HCT116 (cell line): Measurements from ENCODE around the gene GMEB2. TPM values are rescaled to one million over a fixed set of nuclear protein-coding genes. Genes with fewer than 3 reads are reported as not detected.
"Not testable (repeated sequence)": the region's sequence is repeated elsewhere in the genome, so short reads cannot be mapped to it uniquely, and the experiment has no call there.

ENCODE experiments used
- ATAC-seq: fragments of 200-7000 bp; cut with Tn5 transposase; 2 replicates; pipeline ENCODE4 v1.9.1; 2020; ENCODE audit warnings: mild to moderate bottlenecking, moderate library complexity
- BruUV-seq: library from RNA; stranded (reverse); fragments of 400-500 nt; replicated peaks from 2 replicates; lab custom pipeline; 2021; lab: Mats Ljungman, UMichigan
- CTCF ChIA-PET: fragments of 300-600 bp; sonication (Branson Sonifier 250); formaldehyde crosslinking; loops from one replicate; lab custom pipeline; 2021; ENCODE audit warnings: antibody characterized with exemption; lab: Charles Lee
- POLR2A ChIA-PET: fragments of 300-600, 350-600 bp; sonication (Branson Sonifier 250); formaldehyde crosslinking; loops from one replicate; lab custom pipeline; 2021; ENCODE audit warnings: antibody characterized with exemption; lab: Charles Lee
- RAD21 ChIA-PET, 2 experiments: fragments of 300-600 bp; sonication (Branson Sonifier 250); formaldehyde crosslinking; loops; one replicate each; lab custom pipeline; 2023; ENCODE audit warnings: low total read pairs in 2 of 2; ENCODE audit not compliant: uncharacterized antibody in 2 of 2, unreplicated experiment in 2 of 2, low non-redundant PET in 1 of 2; lab: Charles Lee
- DNase-seq: peaks from one replicate; pipeline ENCODE4 v3.0.0-alpha.2; 2010; ENCODE audit warnings: low read depth, low spot score
- H2AFZ ChIP-seq: fragments of 200-600 bp; shearing (Covaris generic), sonication (generic); 2 replicates; pipeline ENCODE4 v1.6.1; 2017; ENCODE audit warnings: low read depth, mixed run types, mixed read lengths, antibody characterized with exemption, low read length; ENCODE audit not compliant: poor library complexity, severe bottlenecking
- H3K27ac ChIP-seq: 2 replicates; pipeline ENCODE4 v1.5.1; 2012; ENCODE audit warnings: low read depth, low read length
- H3K27me3 ChIP-seq: fragments of 200-600 bp; sonication (generic); 2 replicates; pipeline ENCODE4 v1.6.1; 2016; ENCODE audit warnings: mixed run types, low read length, mixed read lengths; ENCODE audit not compliant: insufficient read depth
- H3K36me3 ChIP-seq, 2 experiments: fragments of 200-500 bp in 1 of 2; fragments of 200-600 bp in 1 of 2; sonication (Bioruptor generic) in 1 of 2; sonication (generic) in 1 of 2; 2 replicates each; pipeline versions ENCODE4 v1.5.1 to v1.6.1; 2014 to 2016; ENCODE audit warnings: low read length in 2 of 2, inconsistent platforms in 1 of 2, mixed read lengths in 1 of 2, mixed run types in 1 of 2; ENCODE audit not compliant: insufficient read depth in 2 of 2, control insufficient read depth in 1 of 2
- H3K4me1 ChIP-seq, 2 experiments: fragments of 200-600 bp in 1 of 2; sonication (generic) in 1 of 2; 2 replicates each; pipeline versions ENCODE4 v1.5.1 to v1.6.1; 2012 to 2017; ENCODE audit warnings: low read length in 2 of 2, inconsistent platforms in 1 of 2, mild to moderate bottlenecking in 1 of 2, mixed read lengths in 1 of 2, mixed run types in 1 of 2, moderate library complexity in 1 of 2; ENCODE audit not compliant: insufficient read depth in 2 of 2, control insufficient read depth in 1 of 2
- H3K4me2 ChIP-seq: fragments of 200-600 bp; sonication (generic); 2 replicates; pipeline ENCODE4 v1.6.1; 2017; ENCODE audit warnings: mixed run types, low read length, mixed read lengths
- H3K4me3 ChIP-seq, 2 experiments: fragments of 200-600 bp in 1 of 2; sonication (generic) in 1 of 2; replicated peaks in 1 of 2; 2 replicates each; pipeline ENCODE4 v1.5.1; 2011 to 2016; ENCODE audit warnings: low read length in 2 of 2, control low read depth in 1 of 2, low read depth in 1 of 2, mild to moderate bottlenecking in 1 of 2, mixed read lengths in 1 of 2, mixed run types in 1 of 2
- H3K79me2 ChIP-seq: fragments of 200-600 bp; sonication (generic); 2 replicates; pipeline ENCODE4 v1.6.1; 2017; ENCODE audit warnings: mild to moderate bottlenecking, mixed run types, low read length, moderate library complexity, mixed read lengths; ENCODE audit not compliant: insufficient read depth
- H3K9ac ChIP-seq: fragments of 200-600 bp; sonication (generic); 2 replicates; pipeline ENCODE4 v1.6.1; 2016; ENCODE audit warnings: low read length, mixed read lengths
- H3K9me2 ChIP-seq: fragments of 200-600 bp; sonication (generic), shearing (Covaris generic); 2 replicates; pipeline ENCODE4 v1.6.1; 2017; ENCODE audit warnings: mixed run types, mild to moderate bottlenecking, moderate library complexity; ENCODE audit not compliant: insufficient read depth
- H3K9me3 ChIP-seq, 2 experiments: fragments of 200-500 bp in 1 of 2; fragments of 200-600 bp in 1 of 2; sonication (Bioruptor generic) in 1 of 2; sonication (generic) in 1 of 2; 2 replicates each; pipeline ENCODE4 v1.6.1; 2014 to 2017; ENCODE audit warnings: low read length in 2 of 2, mixed read lengths in 2 of 2, inconsistent platforms in 1 of 2, low read depth in 1 of 2, mild to moderate bottlenecking in 1 of 2, mixed run types in 1 of 2, moderate library complexity in 1 of 2; ENCODE audit not compliant: control insufficient read depth in 1 of 2, insufficient read depth in 1 of 2
- H4K20me1 ChIP-seq: fragments of 200-600 bp; sonication (generic), shearing (Covaris generic); 2 replicates; pipeline ENCODE4 v1.6.1; 2017; ENCODE audit warnings: mixed run types, mild to moderate bottlenecking, moderate library complexity; ENCODE audit not compliant: insufficient read depth
- CBX3 ChIP-seq: IDR thresholded peaks from 2 replicates; pipeline ENCODE4 v1.6.1; 2012; ENCODE audit warnings: low read depth
- EGR1 ChIP-seq: IDR thresholded peaks from 2 replicates; pipeline ENCODE4 v1.6.1; 2012; ENCODE audit warnings: low read depth
- ELF1 ChIP-seq: IDR thresholded peaks from 2 replicates; pipeline ENCODE4 v1.6.1; 2012; ENCODE audit warnings: low read depth, borderline replicate concordance
- EZH2 ChIP-seq: fragments of 200-600 bp; sonication (generic); IDR thresholded peaks from 2 replicates; pipeline ENCODE4 v1.6.1; 2017; ENCODE audit warnings: antibody characterized with exemption, mixed run types
- EZH2phosphoT487 ChIP-seq: fragments of 200-600 bp; IDR thresholded peaks from 2 replicates; pipeline ENCODE4 v1.6.1; 2018; ENCODE audit warnings: antibody characterized with exemption, borderline replicate concordance
- FOSL1 ChIP-seq: IDR thresholded peaks from 2 replicates; pipeline ENCODE4 v1.6.1; 2012; ENCODE audit warnings: low read depth
- JUND ChIP-seq: IDR thresholded peaks from 2 replicates; pipeline ENCODE4 v1.6.1; 2012
- RAD21 ChIP-seq: IDR thresholded peaks from 2 replicates; pipeline ENCODE4 v1.6.1; 2012; ENCODE audit warnings: low read depth, mild to moderate bottlenecking
- SRF ChIP-seq: IDR thresholded peaks from 2 replicates; pipeline ENCODE4 v1.6.1; 2012; ENCODE audit warnings: low read depth
- TCF7L2 ChIP-seq: IDR thresholded peaks from 2 replicates; pipeline ENCODE4 v1.7.0; 2011; ENCODE audit warnings: borderline replicate concordance, inconsistent platforms; ENCODE audit not compliant: insufficient read depth, insufficient read length; ENCODE audit errors: extremely low read depth
- YY1 ChIP-seq: IDR thresholded peaks from 2 replicates; pipeline ENCODE4 v1.6.1; 2011; ENCODE audit warnings: low read length, low read depth, moderate library complexity, mild to moderate bottlenecking; ENCODE audit not compliant: insufficient replicate concordance; ENCODE audit errors: extremely low read depth
- ZFX ChIP-seq: fragments of 450-650 bp; IDR thresholded peaks from 2 replicates; pipeline ENCODE4 v1.6.1; 2017
- intact Hi-C: fragments of 100-400 bp; cut with micrococcal nuclease; formaldehyde crosslinking; loops from 2 replicates; pipeline ENCODE4 v1.10.0; 2022
- total RNA-seq: library from RNA; stranded (reverse); gene quantifications from one replicate; pipeline ENCODE4 v1.2.1, GENCODE V29; 2021; ENCODE audit not compliant: unreplicated experiment
- TF ChIP-seq, protein P1 (sequence below): IDR thresholded peaks from 2 replicates; pipeline ENCODE4 v1.6.1; 2012
- TF ChIP-seq, protein P2 (sequence below), 3 experiments: fragments of 200-600 bp in 1 of 3; sonication (generic) in 1 of 3; IDR thresholded peaks in 2 of 3; conservative IDR thresholded peaks in 1 of 3; 2 replicates each; pipeline ENCODE4 v1.5.1; 2012 to 2017; ENCODE audit warnings: low read depth in 2 of 3, low read length in 2 of 3, antibody characterized with exemption in 1 of 3, borderline replicate concordance in 1 of 3, control low read depth in 1 of 3, mild to moderate bottlenecking in 1 of 3, mixed read lengths in 1 of 3, mixed run types in 1 of 3, moderate library complexity in 1 of 3; ENCODE audit not compliant: insufficient read depth in 1 of 3
- TF ChIP-seq, protein P3 (sequence below): IDR thresholded peaks from 2 replicates; pipeline ENCODE4 v1.6.1; 2011; ENCODE audit warnings: mild to moderate bottlenecking, low read length, moderate library complexity; ENCODE audit not compliant: insufficient replicate concordance; ENCODE audit errors: extremely low read depth
- TF ChIP-seq, protein P4 (sequence below): IDR thresholded peaks from 2 replicates; pipeline ENCODE4 v1.6.1; 2012

Gene GMEB2
- total RNA-seq, 1 experiment from 2014 or later, result 13.9 TPM

DNA sequence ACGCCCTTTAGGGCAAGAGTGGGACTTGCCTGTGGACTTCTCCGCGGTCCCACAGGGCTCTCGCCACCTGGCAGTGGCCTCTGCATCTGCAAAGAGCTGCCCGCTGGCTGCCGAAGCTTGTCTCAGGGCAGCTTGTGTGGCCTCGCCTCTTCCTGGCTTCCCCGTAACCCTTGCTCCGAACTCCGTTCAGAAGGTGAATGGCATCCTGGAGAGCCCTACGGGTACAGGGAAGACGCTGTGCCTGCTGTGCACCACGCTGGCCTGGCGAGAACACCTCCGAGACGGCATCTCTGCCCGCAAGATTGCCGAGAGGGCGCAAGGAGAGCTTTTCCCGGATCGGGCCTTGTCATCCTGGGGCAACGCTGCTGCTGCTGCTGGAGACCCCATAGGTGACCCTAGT, 34.2 kb upstream of the GMEB2 start (continued):
- TF ChIP-seq SRF (no peak), YY1 (no peak), JUND (no peak)
- TF ChIP-seq, protein P1, sequence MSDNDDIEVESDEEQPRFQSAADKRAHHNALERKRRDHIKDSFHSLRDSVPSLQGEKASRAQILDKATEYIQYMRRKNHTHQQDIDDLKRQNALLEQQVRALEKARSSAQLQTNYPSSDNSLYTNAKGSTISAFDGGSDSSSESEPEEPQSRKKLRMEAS, result no peak

DNA sequence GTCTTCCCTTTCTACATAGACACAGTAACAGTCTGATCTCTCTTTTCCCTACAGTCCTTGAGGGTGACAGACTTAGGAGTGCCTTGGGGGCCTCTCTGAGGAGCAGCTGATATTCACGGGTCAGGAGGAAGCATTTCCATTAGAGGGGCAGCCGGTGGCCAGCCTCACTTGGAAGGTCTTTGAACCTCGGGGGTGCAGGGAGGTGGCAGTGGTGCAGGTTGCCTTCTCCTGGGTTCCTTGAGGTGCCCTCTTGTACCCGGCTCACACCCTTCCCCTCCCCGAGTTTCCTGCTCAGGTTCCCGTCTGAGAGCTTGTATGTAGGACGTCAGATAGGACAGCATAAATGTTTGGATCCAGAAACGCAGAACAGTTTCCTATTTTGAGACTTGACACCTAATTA, 33.7 kb upstream of the GMEB2 start:
- intact Hi-C loops, result no loop called here
- TF ChIP-seq, protein P2, sequence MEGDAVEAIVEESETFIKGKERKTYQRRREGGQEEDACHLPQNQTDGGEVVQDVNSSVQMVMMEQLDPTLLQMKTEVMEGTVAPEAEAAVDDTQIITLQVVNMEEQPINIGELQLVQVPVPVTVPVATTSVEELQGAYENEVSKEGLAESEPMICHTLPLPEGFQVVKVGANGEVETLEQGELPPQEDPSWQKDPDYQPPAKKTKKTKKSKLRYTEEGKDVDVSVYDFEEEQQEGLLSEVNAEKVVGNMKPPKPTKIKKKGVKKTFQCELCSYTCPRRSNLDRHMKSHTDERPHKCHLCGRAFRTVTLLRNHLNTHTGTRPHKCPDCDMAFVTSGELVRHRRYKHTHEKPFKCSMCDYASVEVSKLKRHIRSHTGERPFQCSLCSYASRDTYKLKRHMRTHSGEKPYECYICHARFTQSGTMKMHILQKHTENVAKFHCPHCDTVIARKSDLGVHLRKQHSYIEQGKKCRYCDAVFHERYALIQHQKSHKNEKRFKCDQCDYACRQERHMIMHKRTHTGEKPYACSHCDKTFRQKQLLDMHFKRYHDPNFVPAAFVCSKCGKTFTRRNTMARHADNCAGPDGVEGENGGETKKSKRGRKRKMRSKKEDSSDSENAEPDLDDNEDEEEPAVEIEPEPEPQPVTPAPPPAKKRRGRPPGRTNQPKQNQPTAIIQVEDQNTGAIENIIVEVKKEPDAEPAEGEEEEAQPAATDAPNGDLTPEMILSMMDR (IDR thresholded peaks at IDR 0.05 in 2 of 3, conservative IDR thresholded peaks at IDR 0.05 in 1 of 3; ENCODE audit: borderline replicate concordance in 1 of 3, insufficient read depth in 1 of 3, low read depth in 2 of 3, low read length in 2 of 3), result no peak
- TF ChIP-seq, protein P3, sequence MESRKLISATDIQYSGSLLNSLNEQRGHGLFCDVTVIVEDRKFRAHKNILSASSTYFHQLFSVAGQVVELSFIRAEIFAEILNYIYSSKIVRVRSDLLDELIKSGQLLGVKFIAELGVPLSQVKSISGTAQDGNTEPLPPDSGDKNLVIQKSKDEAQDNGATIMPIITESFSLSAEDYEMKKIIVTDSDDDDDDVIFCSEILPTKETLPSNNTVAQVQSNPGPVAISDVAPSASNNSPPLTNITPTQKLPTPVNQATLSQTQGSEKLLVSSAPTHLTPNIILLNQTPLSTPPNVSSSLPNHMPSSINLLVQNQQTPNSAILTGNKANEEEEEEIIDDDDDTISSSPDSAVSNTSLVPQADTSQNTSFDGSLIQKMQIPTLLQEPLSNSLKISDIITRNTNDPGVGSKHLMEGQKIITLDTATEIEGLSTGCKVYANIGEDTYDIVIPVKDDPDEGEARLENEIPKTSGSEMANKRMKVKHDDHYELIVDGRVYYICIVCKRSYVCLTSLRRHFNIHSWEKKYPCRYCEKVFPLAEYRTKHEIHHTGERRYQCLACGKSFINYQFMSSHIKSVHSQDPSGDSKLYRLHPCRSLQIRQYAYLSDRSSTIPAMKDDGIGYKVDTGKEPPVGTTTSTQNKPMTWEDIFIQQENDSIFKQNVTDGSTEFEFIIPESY, result no peak
- TF ChIP-seq JUND (no peak), EZH2phosphoT487 (no peak), EGR1 (no peak), CBX3 (no peak), ELF1 (no peak), SRF (no peak), ZFX (no peak), TCF7L2 (no peak), EZH2 (no peak), FOSL1 (no peak), YY1 (no peak), RAD21 (no peak)
- TF ChIP-seq, protein P4, sequence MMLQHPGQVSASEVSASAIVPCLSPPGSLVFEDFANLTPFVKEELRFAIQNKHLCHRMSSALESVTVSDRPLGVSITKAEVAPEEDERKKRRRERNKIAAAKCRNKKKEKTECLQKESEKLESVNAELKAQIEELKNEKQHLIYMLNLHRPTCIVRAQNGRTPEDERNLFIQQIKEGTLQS, result no peak
- TF ChIP-seq, protein P1, result no peak
- Histone ChIP-seq H3K9me3 (no peaks in the 10 kb centered on the region), H3K4me1 (peaks cover 10 to 27% of the 10 kb centered on the region in 2 experiments), H3K4me3 (no peak overlapping the region), H3K27ac (no peak overlapping the region), H3K36me3 (peaks cover 9 to 18% of the 10 kb centered on the region in 2 experiments), H3K9ac (no peak overlapping the region), H4K20me1 (no peaks in the 10 kb centered on the region), H3K4me2 (no peak overlapping the region), H3K27me3 (no peaks in the 10 kb centered on the region), H3K79me2 (peaks cover 60% of the 10 kb centered on the region), H2AFZ (no peak overlapping the region), H3K9me2 (no peaks in the 10 kb centered on the region)
- no peak for ATAC-seq
- POLR2A ChIA-PET, result no interaction called here
- no peak for DNase-seq
- CTCF ChIA-PET, result no interaction called here
- RAD21 ChIA-PET, result no interaction called here
- BruUV-seq, result no TSS peak

DNA sequence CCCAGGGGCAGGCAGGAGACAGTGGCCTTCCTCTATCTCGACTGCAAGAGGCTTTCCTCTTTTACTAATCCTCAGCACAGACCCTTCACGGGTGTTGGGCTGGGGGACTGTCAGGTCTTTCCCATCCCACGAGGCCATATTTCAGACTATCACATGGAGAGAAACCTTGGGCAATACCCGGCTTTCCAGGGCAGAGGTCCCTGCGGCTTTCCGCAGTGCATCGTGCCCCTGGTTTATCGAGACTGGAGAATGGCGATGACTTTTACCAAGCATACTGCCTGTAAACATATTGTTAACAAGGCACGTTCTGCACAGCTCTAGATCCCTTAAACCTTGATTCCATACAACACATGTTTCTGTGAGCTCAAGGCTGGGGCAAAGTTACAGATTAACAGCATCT, 33.3 kb upstream of the GMEB2 start:
- CTCF ChIA-PET, ATAC-seq, H3K9ac ChIP-seq, H3K9me3 ChIP-seq, H3K27ac ChIP-seq, H3K9me2 ChIP-seq, BruUV-seq, H3K27me3 ChIP-seq, RAD21 ChIA-PET, intact Hi-C loops, H3K4me2 ChIP-seq, H3K4me3 ChIP-seq, DNase-seq, H4K20me1 ChIP-seq, H2AFZ ChIP-seq, POLR2A ChIA-PET: not testable (repeated sequence)
- peaks cover 9 to 17% of the 10 kb centered on the region in 2 experiments for H3K36me3 ChIP-seq
- H3K79me2 ChIP-seq, result peaks cover 58% of the 10 kb centered on the region
- H3K4me1 ChIP-seq, result peaks cover 10 to 27% of the 10 kb centered on the region in 2 experiments
